DOHH2 (cell line): ENCODE results near the gene ZNF483.

ENCODE experiments used
- H3F3A ChIP-seq: fragments of 200-600 bp; sonication (generic), shearing (Covaris generic); 2 replicates; pipeline ENCODE4 v1.6.0; 2016; ENCODE audit warnings: antibody characterized with exemption, mild to moderate bottlenecking; ENCODE audit not compliant: control insufficient read depth, insufficient read depth
- H3K27ac ChIP-seq: fragments of 200-600 bp; sonication (generic); 2 replicates; pipeline ENCODE4 v1.5.1; 2014; ENCODE audit warnings: low read depth, mild to moderate bottlenecking, low read length, moderate library complexity
- H3K27me3 ChIP-seq: fragments of 200-600 bp; sonication (generic); 2 replicates; pipeline ENCODE4 v1.6.1; 2014; ENCODE audit warnings: mild to moderate bottlenecking, low read length, mixed read lengths; ENCODE audit not compliant: control insufficient read depth
- H3K36me3 ChIP-seq: fragments of 200-600 bp; sonication (generic); 2 replicates; pipeline ENCODE4 v1.6.1; 2014; ENCODE audit warnings: mild to moderate bottlenecking, low read length, moderate library complexity, mixed read lengths; ENCODE audit not compliant: control insufficient read depth
- H3K4me1 ChIP-seq: fragments of 200-600 bp; sonication (generic); 2 replicates; pipeline ENCODE4 v1.6.1; 2014; ENCODE audit warnings: mild to moderate bottlenecking, low read length, mixed read lengths; ENCODE audit not compliant: control insufficient read depth
- H3K4me2 ChIP-seq: fragments of 200-600 bp; sonication (generic); 2 replicates; pipeline ENCODE4 v1.6.0; 2014; ENCODE audit warnings: mild to moderate bottlenecking, low read length, moderate library complexity
- H3K4me3 ChIP-seq: fragments of 200-600 bp; sonication (generic); 2 replicates; pipeline ENCODE4 v1.5.1; 2014; ENCODE audit warnings: mild to moderate bottlenecking, low read length, mixed read lengths
- H3K79me2 ChIP-seq: fragments of 200-600 bp; sonication (generic); 2 replicates; pipeline ENCODE4 v1.6.1; 2014; ENCODE audit warnings: mild to moderate bottlenecking, low read length, mixed read lengths; ENCODE audit not compliant: control insufficient read depth
- H3K9me2 ChIP-seq: fragments of 200-600 bp; sonication (generic); replicated peaks from 2 replicates; pipeline ENCODE4 v1.6.1; 2014; ENCODE audit warnings: mild to moderate bottlenecking, low read length, mixed read lengths; ENCODE audit not compliant: control insufficient read depth
- H3K9me3 ChIP-seq: fragments of 200-600 bp; sonication (generic); 2 replicates; pipeline ENCODE4 v1.6.1; 2014; ENCODE audit warnings: antibody characterized with exemption, low read length, mixed read lengths; ENCODE audit not compliant: control insufficient read depth, insufficient read depth
- H4K20me1 ChIP-seq: fragments of 200-600 bp; sonication (generic); 2 replicates; pipeline ENCODE4 v1.6.0; 2014; ENCODE audit warnings: low read depth, mild to moderate bottlenecking, antibody characterized with exemption, low read length, moderate library complexity; ENCODE audit not compliant: control insufficient read depth, insufficient read depth
- EZH2phosphoT487 ChIP-seq: fragments of 200-600 bp; sonication (generic); IDR thresholded peaks from 2 replicates; pipeline ENCODE4 v1.6.1; 2017; ENCODE audit warnings: borderline replicate concordance, mild to moderate bottlenecking, antibody characterized with exemption, low read length, moderate library complexity, mixed read lengths
- TF ChIP-seq, protein P1 (sequence below): fragments of 200-600 bp; sonication (generic); IDR thresholded peaks from one replicate; pipeline ENCODE4 v1.5.1; 2014; ENCODE audit warnings: antibody characterized with exemption, mild to moderate bottlenecking, low read depth, low read length; ENCODE audit not compliant: poor library complexity, severe bottlenecking

Gene ZNF483

DNA sequence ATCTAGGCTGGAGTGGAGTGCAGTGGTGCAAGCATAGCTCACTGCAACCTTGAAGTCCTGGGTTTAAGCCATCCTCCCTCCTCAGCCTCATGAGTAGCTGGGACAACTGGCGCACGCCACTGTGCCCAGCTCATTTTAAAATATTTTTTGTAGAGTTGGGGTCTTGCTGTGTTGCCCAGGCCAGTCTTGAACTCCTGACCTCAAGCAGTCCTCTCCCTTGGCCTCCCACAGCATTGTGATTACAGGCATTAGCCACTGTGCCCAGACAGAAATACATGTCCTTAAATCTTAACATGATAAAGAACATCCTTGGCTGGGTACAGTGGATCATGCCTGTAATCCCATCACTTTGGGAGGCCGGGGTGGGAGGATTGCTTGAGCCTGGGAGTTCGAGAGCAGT lies 6.7 kb downstream of the ZNF483 start:
- TF ChIP-seq, protein P1, sequence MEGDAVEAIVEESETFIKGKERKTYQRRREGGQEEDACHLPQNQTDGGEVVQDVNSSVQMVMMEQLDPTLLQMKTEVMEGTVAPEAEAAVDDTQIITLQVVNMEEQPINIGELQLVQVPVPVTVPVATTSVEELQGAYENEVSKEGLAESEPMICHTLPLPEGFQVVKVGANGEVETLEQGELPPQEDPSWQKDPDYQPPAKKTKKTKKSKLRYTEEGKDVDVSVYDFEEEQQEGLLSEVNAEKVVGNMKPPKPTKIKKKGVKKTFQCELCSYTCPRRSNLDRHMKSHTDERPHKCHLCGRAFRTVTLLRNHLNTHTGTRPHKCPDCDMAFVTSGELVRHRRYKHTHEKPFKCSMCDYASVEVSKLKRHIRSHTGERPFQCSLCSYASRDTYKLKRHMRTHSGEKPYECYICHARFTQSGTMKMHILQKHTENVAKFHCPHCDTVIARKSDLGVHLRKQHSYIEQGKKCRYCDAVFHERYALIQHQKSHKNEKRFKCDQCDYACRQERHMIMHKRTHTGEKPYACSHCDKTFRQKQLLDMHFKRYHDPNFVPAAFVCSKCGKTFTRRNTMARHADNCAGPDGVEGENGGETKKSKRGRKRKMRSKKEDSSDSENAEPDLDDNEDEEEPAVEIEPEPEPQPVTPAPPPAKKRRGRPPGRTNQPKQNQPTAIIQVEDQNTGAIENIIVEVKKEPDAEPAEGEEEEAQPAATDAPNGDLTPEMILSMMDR = no peak
- TF ChIP-seq EZH2phosphoT487 = no peak
- Histone ChIP-seq H3K36me3 (no peaks in the 10 kb centered on the region), H3K27me3 (no peaks in the 10 kb centered on the region), H3K4me3 (no peak overlapping the region), H3K9me3 (no peaks in the 10 kb centered on the region; the same call in 1 of the 2 replicates), H3K27ac (no peak overlapping the region), H3K4me1 (no peaks in the 10 kb centered on the region), H3F3A (no peaks in the 10 kb centered on the region), H3K4me2 (no peak overlapping the region), H3K79me2 (no peaks in the 10 kb centered on the region), H3K9me2 (no peaks in the 10 kb centered on the region), H4K20me1 (no peaks in the 10 kb centered on the region)

DNA sequence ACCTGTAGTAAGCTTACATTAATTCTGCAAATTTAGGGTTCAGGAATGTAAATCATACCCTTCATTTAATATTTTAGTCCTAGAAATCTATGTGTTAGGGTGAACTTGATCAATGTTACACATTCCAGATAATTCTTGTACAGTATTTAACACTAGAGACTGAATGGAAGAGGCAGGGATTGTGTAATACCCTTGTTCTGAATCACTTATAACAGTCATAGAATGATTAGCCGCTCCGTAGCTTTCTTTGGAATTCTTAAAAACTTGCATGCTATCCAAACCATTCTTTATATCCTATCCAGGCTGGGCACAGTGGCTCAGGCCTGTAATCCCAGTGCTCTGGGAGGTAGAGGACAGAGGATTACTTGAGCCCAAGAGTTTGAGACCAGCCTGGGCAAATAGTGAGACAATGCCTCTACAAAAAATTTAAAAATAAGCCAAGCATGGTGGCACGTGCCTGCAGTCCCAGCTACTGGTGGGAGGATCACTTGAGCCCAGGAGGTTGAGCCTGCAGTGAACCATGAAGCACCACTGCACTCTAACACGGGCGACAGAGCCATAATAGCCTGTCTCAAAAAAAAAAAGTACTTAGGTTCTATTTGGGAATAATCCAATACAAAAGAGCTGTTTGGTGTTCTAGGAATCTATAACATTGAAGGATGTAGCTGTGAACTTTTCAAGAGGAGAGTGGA lies 8.3 kb downstream of the ZNF483 start:
- TF ChIP-seq, protein P1 = no peak
- no peak for TF ChIP-seq EZH2phosphoT487
- Histone ChIP-seq H3K9me2 (no peaks in the 10 kb centered on the region), H4K20me1 (no peaks in the 10 kb centered on the region), H3K36me3 (no peaks in the 10 kb centered on the region), H3K4me1 (no peaks in the 10 kb centered on the region), H3K4me2 (no peak overlapping the region), H3K4me3 (no peak overlapping the region), H3K79me2 (no peaks in the 10 kb centered on the region), H3K27ac (no peak overlapping the region), H3K27me3 (no peaks in the 10 kb centered on the region), H3F3A (no peaks in the 10 kb centered on the region), H3K9me3 (no peaks in the 10 kb centered on the region; the same call in none of the 2 replicates)

DNA sequence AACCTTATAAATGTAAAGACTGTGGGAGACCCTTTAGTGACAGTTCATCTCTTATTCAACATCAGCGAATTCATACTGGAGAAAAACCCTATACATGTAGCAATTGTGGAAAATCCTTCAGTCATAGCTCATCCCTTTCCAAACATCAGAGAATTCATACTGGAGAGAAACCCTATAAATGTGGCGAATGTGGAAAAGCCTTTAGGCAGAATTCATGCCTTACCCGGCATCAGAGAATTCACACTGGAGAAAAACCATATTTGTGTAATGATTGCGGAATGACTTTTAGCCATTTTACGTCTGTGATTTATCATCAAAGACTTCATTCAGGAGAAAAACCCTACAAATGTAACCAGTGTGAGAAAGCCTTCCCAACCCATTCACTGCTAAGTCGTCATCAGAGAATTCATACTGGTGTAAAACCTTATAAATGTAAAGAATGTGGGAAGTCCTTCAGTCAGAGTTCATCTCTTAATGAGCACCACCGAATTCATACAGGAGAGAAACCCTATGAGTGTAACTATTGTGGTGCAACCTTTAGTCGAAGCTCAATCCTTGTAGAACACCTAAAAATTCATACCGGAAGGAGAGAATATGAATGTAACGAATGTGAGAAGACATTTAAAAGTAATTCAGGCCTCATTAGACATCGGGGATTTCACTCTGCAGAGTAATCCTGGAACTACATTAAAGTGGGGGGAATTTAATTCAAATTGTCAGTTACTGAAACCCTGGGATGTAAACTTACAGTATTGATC lies 17.7 kb downstream of the ZNF483 start:
- H3K36me3 ChIP-seq = 0 out of 2 replicates have a peak, but pooled peaks cover 5% of the 10 kb centered on the region
- H3K9me2 ChIP-seq = no peaks in the 10 kb centered on the region
- no peaks in the 10 kb centered on the region for H3K27me3 ChIP-seq
- H3K27ac ChIP-seq = no peak overlapping the region
- no peaks in the 10 kb centered on the region for H3K79me2 ChIP-seq
- H3K4me1 ChIP-seq = no peaks in the 10 kb centered on the region
- no peak for TF ChIP-seq EZH2phosphoT487
- TF ChIP-seq, protein P1 = no peak
- H3K4me2 ChIP-seq = no peak overlapping the region
- peaks cover 39% of the 10 kb centered on the region for H3K9me3 ChIP-seq
- H3F3A ChIP-seq = no peaks in the 10 kb centered on the region
- no peak overlapping the region for H3K4me3 ChIP-seq
- no peaks in the 10 kb centered on the region for H4K20me1 ChIP-seq
